ENCODE results near the gene MGA.

DNA sequence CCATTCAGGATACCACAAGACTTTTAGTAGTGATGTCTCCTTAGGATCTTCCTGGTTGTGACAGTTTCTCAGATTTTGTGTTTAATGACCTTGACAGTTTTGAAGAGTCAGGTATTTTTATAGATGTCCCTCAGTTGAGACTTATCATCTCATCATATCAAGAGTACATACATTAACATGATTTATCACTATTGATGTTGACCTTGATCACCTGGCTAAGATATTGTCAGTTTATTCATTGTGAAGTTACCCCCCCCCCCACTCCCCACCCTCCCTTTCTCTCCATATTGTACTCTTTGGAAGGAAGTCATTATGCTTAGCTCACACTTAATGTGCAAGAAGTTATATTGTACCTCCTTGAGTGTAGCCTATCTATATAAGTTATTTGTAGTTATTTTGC is 42.9 kb downstream of the MGA start:
- TF ChIP-seq POLR2A (IDR thresholded peaks at IDR 0.05; ENCODE audit: low read length): no peak
- TF ChIP-seq RAD21 (conservative IDR thresholded peaks at IDR 0.05 in 1 of 2, IDR thresholded peaks at IDR 0.05 in 1 of 2): no peak
- TF ChIP-seq, protein P1, sequence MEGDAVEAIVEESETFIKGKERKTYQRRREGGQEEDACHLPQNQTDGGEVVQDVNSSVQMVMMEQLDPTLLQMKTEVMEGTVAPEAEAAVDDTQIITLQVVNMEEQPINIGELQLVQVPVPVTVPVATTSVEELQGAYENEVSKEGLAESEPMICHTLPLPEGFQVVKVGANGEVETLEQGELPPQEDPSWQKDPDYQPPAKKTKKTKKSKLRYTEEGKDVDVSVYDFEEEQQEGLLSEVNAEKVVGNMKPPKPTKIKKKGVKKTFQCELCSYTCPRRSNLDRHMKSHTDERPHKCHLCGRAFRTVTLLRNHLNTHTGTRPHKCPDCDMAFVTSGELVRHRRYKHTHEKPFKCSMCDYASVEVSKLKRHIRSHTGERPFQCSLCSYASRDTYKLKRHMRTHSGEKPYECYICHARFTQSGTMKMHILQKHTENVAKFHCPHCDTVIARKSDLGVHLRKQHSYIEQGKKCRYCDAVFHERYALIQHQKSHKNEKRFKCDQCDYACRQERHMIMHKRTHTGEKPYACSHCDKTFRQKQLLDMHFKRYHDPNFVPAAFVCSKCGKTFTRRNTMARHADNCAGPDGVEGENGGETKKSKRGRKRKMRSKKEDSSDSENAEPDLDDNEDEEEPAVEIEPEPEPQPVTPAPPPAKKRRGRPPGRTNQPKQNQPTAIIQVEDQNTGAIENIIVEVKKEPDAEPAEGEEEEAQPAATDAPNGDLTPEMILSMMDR (IDR thresholded peaks at IDR 0.05): no peak
- no peak for TF ChIP-seq POLR2AphosphoS2 (conservative IDR thresholded peaks at IDR 0.05; ENCODE audit: low read length)
